OCI-LY7 (cell line): Measurements from ENCODE around the gene DAP. TPM values are rescaled to one million over a fixed set of nuclear protein-coding genes. Genes with fewer than 3 reads are reported as not detected.
A peak's percentile ranks its signal among the peaks of the same experiment; 100 is the strongest.

Experiments used
- BruUV-seq: library from RNA; stranded (reverse); fragments of 400-500 nt; replicated peaks from 2 replicates; lab custom pipeline; 2021; lab: Mats Ljungman, UMichigan
- CTCF ChIA-PET: fragments of 300-600 bp; sonication (Branson Sonifier 250); formaldehyde crosslinking; loops from one replicate; lab custom pipeline; 2022; ENCODE audit warnings: antibody characterized with exemption; ENCODE audit not compliant: unreplicated experiment; lab: Charles Lee
- POLR2A ChIA-PET: fragments of 300-600 bp; sonication (Branson Sonifier 250); formaldehyde crosslinking; loops from one replicate; lab custom pipeline; 2022; ENCODE audit warnings: antibody characterized with exemption; lab: Charles Lee
- DNase-seq: peaks from one replicate; pipeline ENCODE4 v3.0.0-alpha.2; 2015; ENCODE audit warnings: low spot score
- H2AFZ ChIP-seq: fragments of 200-600 bp; sonication (generic), shearing (Covaris generic); 2 replicates; pipeline ENCODE4 v1.6.1; 2014; ENCODE audit warnings: mild to moderate bottlenecking, antibody characterized with exemption, low read length, moderate library complexity
- H3K27ac ChIP-seq: fragments of 200-600 bp; sonication (generic); 2 replicates; pipeline ENCODE4 v1.5.1; 2014; ENCODE audit warnings: mixed run types, low read depth, mild to moderate bottlenecking, moderate library complexity, low read length, inconsistent platforms; ENCODE audit not compliant: poor library complexity, severe bottlenecking
- H3K36me3 ChIP-seq: fragments of 200-600 bp; sonication (generic); 2 replicates; pipeline ENCODE4 v1.6.1; 2014; ENCODE audit warnings: mild to moderate bottlenecking, antibody characterized with exemption, low read length, moderate library complexity, mixed read lengths; ENCODE audit not compliant: insufficient read depth
- H3K4me1 ChIP-seq: fragments of 200-600 bp; sonication (generic); 2 replicates; pipeline ENCODE4 v1.5.1; 2014; ENCODE audit warnings: mild to moderate bottlenecking, low read length; ENCODE audit not compliant: insufficient read depth, poor library complexity, severe bottlenecking
- H3K4me2 ChIP-seq: fragments of 200-600 bp; sonication (generic); 2 replicates; pipeline ENCODE4 v1.6.1; 2014; ENCODE audit warnings: mild to moderate bottlenecking, low read length
- H3K4me3 ChIP-seq: fragments of 200-600 bp; sonication (generic); 2 replicates; pipeline ENCODE4 v1.5.1; 2014; ENCODE audit warnings: mild to moderate bottlenecking, low read depth, low read length; ENCODE audit not compliant: poor library complexity, severe bottlenecking
- H3K79me2 ChIP-seq: fragments of 200-600 bp; sonication (generic); 2 replicates; pipeline ENCODE4 v1.6.1; 2016; ENCODE audit warnings: low read depth, mild to moderate bottlenecking, low read length, moderate library complexity, mixed read lengths; ENCODE audit not compliant: insufficient read depth
- H3K9me2 ChIP-seq: fragments of 200-600 bp; sonication (generic); 2 replicates; pipeline ENCODE4 v1.6.1; 2016; ENCODE audit warnings: mild to moderate bottlenecking, low read length, mixed read lengths; ENCODE audit not compliant: insufficient read depth
- H3K9me3 ChIP-seq: fragments of 200-600 bp; sonication (generic); 2 replicates; pipeline ENCODE4 v1.6.1; 2014; ENCODE audit warnings: mild to moderate bottlenecking, mixed run types, low read length, mixed read lengths
- H4K20me1 ChIP-seq: fragments of 200-600 bp; sonication (generic); 2 replicates; pipeline ENCODE4 v1.6.1; 2014; ENCODE audit warnings: mild to moderate bottlenecking, antibody characterized with exemption, low read length, moderate library complexity, mixed read lengths; ENCODE audit not compliant: insufficient read depth
- EZH2phosphoT487 ChIP-seq: fragments of 200-600 bp; sonication (generic); IDR thresholded peaks from 2 replicates; pipeline ENCODE4 v1.6.1; 2018; ENCODE audit warnings: low read depth, borderline replicate concordance, mild to moderate bottlenecking, mixed run types, antibody characterized with exemption, low read length, moderate library complexity, mixed read lengths
- intact Hi-C: fragments of 100-400 bp; cut with micrococcal nuclease; formaldehyde crosslinking; loops from one replicate; pipeline ENCODE4 v1.10.0; 2022; ENCODE audit not compliant: unreplicated experiment
- total RNA-seq, 2 experiments: library from RNA; depleted of rRNA in 1 of 2; stranded (reverse); fragments of >200 nt in 1 of 2; shearing (Covaris generic) in 1 of 2; gene quantifications; 2 replicates each; pipeline ENCODE4 v1.2.3, GENCODE V29; 2014 to 2022
- TF ChIP-seq, protein P1 (sequence below): fragments of 200-600 bp; sonication (generic); conservative IDR thresholded peaks from 2 replicates; pipeline ENCODE4 v1.5.1; 2014; ENCODE audit warnings: mild to moderate bottlenecking, antibody characterized with exemption, low read length, moderate library complexity, mixed read lengths

Gene DAP
- total RNA-seq, 2 experiments from 2014 or later = 21.5 to 96.1 TPM

DNA sequence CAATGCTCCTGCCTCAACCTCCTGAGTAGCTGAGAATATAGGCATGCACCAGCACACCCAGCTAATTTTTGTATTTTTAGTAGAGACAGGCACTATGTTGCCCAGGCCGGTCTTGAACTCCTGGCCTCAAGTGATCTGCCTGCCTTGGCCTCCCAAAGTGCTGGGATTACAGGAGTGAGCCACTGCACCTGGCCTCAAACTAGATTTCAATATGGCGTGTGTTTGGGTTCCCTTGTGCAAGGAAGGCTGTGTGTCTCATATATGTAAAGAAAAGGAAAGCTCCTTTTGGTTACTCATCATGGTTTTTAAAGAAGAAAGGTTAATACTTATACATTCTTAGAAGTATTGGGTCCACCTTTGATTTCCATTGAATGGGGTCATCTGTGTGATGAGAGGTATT is 126.5 kb downstream of the DAP start:
- no peaks in the 10 kb centered on the region; the same call in 1 of the 2 replicates for H3K79me2 ChIP-seq
- ChIA-PET CTCF (no interaction called here), POLR2A (interaction anchor here (0.6 to 2.1 kb wide), 7 partner anchors 11 to 197 kb away, joined by 3 to 11 read pairs (median 3); no protein-coding TSS in a partner anchor)
- no peak for DNase-seq
- H3K9me2 ChIP-seq = no peaks in the 10 kb centered on the region
- no peak overlapping the region for H3K27ac ChIP-seq
- intact Hi-C loops = no loop called here
- no TSS peak for BruUV-seq
- H4K20me1 ChIP-seq = no peaks in the 10 kb centered on the region
- H3K4me1 ChIP-seq = peaks cover 53% of the 10 kb centered on the region
- TF ChIP-seq, protein P1, sequence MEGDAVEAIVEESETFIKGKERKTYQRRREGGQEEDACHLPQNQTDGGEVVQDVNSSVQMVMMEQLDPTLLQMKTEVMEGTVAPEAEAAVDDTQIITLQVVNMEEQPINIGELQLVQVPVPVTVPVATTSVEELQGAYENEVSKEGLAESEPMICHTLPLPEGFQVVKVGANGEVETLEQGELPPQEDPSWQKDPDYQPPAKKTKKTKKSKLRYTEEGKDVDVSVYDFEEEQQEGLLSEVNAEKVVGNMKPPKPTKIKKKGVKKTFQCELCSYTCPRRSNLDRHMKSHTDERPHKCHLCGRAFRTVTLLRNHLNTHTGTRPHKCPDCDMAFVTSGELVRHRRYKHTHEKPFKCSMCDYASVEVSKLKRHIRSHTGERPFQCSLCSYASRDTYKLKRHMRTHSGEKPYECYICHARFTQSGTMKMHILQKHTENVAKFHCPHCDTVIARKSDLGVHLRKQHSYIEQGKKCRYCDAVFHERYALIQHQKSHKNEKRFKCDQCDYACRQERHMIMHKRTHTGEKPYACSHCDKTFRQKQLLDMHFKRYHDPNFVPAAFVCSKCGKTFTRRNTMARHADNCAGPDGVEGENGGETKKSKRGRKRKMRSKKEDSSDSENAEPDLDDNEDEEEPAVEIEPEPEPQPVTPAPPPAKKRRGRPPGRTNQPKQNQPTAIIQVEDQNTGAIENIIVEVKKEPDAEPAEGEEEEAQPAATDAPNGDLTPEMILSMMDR = no peak
- TF ChIP-seq EZH2phosphoT487 = no peak
- H3K36me3 ChIP-seq = peaks cover 13% of the 10 kb centered on the region
- no peak overlapping the region for H3K4me3 ChIP-seq
- no peak overlapping the region for H2AFZ ChIP-seq
- peak overlapping the region; percentile 66 for H3K4me2 ChIP-seq
- peaks cover 7% of the 10 kb centered on the region; the same call in 1 of the 2 replicates for H3K9me3 ChIP-seq

DNA sequence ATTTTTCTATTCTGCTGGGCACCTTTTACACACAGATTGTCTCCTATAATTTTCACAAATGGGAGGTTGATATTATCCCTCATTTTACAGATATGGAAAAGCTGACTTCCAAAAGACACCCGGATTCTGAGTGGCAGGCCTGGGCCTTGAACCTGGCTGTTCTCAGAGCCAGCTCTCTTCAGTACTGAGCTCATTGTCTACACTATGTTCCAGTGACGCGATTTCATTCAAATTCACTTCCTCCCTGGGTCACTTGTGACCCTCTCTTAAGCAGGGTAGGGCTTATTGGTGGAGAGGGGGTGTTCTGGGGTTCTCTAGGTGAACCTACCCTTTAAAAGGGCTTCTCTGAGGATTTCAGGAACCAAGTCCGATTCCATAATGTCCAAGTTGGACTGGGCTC is 127.0 kb downstream of the DAP start:
- H3K27ac ChIP-seq = peak overlapping the region; percentile 18
- H3K79me2 ChIP-seq = no peaks in the 10 kb centered on the region; the same call in 1 of the 2 replicates
- no TSS peak for BruUV-seq

More for the DNA sequence above, 127.0 kb downstream of the DAP start:
- H4K20me1 ChIP-seq = no peaks in the 10 kb centered on the region
- H2AFZ ChIP-seq = peak overlapping the region; percentile 7; the same call in 1 of the 2 replicates
- peak; percentile 66 for DNase-seq
- no peak overlapping the region for H3K4me3 ChIP-seq
- peaks cover 13% of the 10 kb centered on the region for H3K36me3 ChIP-seq
- TF ChIP-seq EZH2phosphoT487 = no peak
- TF ChIP-seq, protein P1 = no peak
- H3K9me3 ChIP-seq = peaks cover 7% of the 10 kb centered on the region; the same call in 1 of the 2 replicates
- no peaks in the 10 kb centered on the region for H3K9me2 ChIP-seq
- CTCF ChIA-PET = no interaction called here
- intact Hi-C loops = no loop called here
- peaks cover 53% of the 10 kb centered on the region for H3K4me1 ChIP-seq
- POLR2A ChIA-PET = interaction anchor here (0.6 to 2.1 kb wide), 6 partner anchors 11 to 99 kb away, joined by 3 to 11 read pairs (median 4); no protein-coding TSS in a partner anchor
- peak overlapping the region; percentile 66 for H3K4me2 ChIP-seq
